Esophagus squamous epithelium (tissue), 5 donors: ENCODE measurements around the gene MRPS24. TPM values are rescaled to one million over a fixed set of nuclear protein-coding genes. Genes with fewer than 3 reads are reported as not detected.
"Not testable (repeated sequence)": the region's sequence is repeated elsewhere in the genome, so short reads cannot be mapped to it uniquely, and the experiment has no call there.

Source experiments
- DNase-seq: peaks from one replicate; lab custom pipeline; 2025; lab: John Stamatoyannopoulos, UW
- H3K27ac ChIP-seq, 4 donors: fragments of 200-600 bp; sonication (generic); one replicate each; pipeline ENCODE4 v1.5.1; 2016 to 2019; ENCODE audit warnings: mild to moderate bottlenecking in 1 of 4
- H3K27me3 ChIP-seq, 4 donors: fragments of 200-600 bp; sonication (generic); 1 replicate in 3 of 4; 2 replicates in 1 of 4; pipeline versions ENCODE4 v1.5.1 to v1.6.0; 2017 to 2021; ENCODE audit warnings: antibody characterized with exemption in 1 of 4
- H3K36me3 ChIP-seq, 3 donors: fragments of 200-600 bp; sonication (generic); one replicate each; pipeline ENCODE4 v1.5.1; 2016 to 2019
- H3K4me1 ChIP-seq, 3 donors: fragments of 200-600 bp; sonication (generic); one replicate each; pipeline ENCODE4 v1.5.1; 2017 to 2019
- H3K4me3 ChIP-seq, 4 donors: fragments of 200-600 bp; sonication (generic); 1 replicate in 3 of 4; 2 replicates in 1 of 4; pipeline ENCODE4 v1.5.1; 2016 to 2019; ENCODE audit warnings: mild to moderate bottlenecking in 2 of 4, moderate library complexity in 1 of 4
- H3K9me3 ChIP-seq, 3 donors: fragments of 200-600 bp; sonication (generic); one replicate each; pipeline ENCODE4 v1.5.1; 2016 to 2019
- POLR2A ChIP-seq, 4 donors: fragments of 450-650 bp; IDR thresholded peaks; one replicate each; pipeline ENCODE4 v1.6.1; 2017; ENCODE audit warnings: antibody characterized with exemption in 4 of 4, mild to moderate bottlenecking in 4 of 4, moderate library complexity in 3 of 4
- WGBS, 2 donors: methylation state at CpG; one replicate each; pipeline ENCODE4 v1.1.5; 2018; 5-methylcytosine and 5-hydroxymethylcytosine counted together
- intact Hi-C: fragments of 100-400 bp; cut with DNase I; formaldehyde crosslinking; loops from one replicate; pipeline ENCODE4 v1.15.0; 2022
- total RNA-seq, 4 donors: library from RNA; depleted of rRNA; stranded (reverse); fragments of >200 nt; gene quantifications; one replicate each; pipeline ENCODE4 v1.1.0, GENCODE V29; 2016
- TF ChIP-seq, protein P1 (sequence below), 6 experiments: fragments of 450-650 bp in 4 of 6; fragments of 200-600 bp in 2 of 6; sonication (generic) in 2 of 6; IDR thresholded peaks; one replicate each; pipeline ENCODE4 v1.5.1; 2016 to 2019; ENCODE audit warnings: antibody characterized with exemption in 6 of 6, mild to moderate bottlenecking in 4 of 6, moderate library complexity in 4 of 6
- donor health status: DM: yes; HTN: yes; CAD: no.

MRPS24 gene
- total RNA-seq, 4 donors from 2014 or later, result 86.0 to 144 (median 117) TPM

DNA sequence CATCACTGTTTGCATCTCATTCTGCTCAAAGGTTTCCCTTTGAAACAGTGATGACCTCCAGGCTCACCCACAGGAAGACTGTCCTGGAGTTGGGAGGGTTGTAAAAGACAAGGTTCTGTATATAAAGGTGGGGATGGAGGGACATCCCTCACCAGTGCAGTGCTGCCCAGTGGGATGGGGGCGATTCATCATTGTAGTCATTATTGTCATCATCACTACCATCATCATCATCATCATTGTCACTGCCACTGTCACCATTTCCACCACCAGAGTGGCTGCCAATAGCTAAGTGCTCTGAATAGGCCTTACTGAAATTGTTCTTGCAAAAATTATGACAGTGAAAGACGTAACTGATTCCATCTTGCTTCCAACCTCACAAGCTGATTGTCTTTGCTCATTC, 24.7 kb downstream of the MRPS24 start:
- Histone ChIP-seq H3K4me3 (no peak overlapping the region), H3K36me3 (no peaks in the 10 kb centered on the region), H3K4me1 (no peaks in the 10 kb centered on the region), H3K27ac (no peak overlapping the region), H3K27me3 (no peaks in the 10 kb centered on the region), H3K9me3 (no peaks in the 10 kb centered on the region)
- WGBS, 2 donors, result 67 to 73% methylated on average over 2 of the region's 2 CpGs
- no peak for DNase-seq
- TF ChIP-seq, protein P1, sequence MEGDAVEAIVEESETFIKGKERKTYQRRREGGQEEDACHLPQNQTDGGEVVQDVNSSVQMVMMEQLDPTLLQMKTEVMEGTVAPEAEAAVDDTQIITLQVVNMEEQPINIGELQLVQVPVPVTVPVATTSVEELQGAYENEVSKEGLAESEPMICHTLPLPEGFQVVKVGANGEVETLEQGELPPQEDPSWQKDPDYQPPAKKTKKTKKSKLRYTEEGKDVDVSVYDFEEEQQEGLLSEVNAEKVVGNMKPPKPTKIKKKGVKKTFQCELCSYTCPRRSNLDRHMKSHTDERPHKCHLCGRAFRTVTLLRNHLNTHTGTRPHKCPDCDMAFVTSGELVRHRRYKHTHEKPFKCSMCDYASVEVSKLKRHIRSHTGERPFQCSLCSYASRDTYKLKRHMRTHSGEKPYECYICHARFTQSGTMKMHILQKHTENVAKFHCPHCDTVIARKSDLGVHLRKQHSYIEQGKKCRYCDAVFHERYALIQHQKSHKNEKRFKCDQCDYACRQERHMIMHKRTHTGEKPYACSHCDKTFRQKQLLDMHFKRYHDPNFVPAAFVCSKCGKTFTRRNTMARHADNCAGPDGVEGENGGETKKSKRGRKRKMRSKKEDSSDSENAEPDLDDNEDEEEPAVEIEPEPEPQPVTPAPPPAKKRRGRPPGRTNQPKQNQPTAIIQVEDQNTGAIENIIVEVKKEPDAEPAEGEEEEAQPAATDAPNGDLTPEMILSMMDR (IDR thresholded peaks at IDR 0.05), result no peak
- intact Hi-C loops, result no loop called here

DNA sequence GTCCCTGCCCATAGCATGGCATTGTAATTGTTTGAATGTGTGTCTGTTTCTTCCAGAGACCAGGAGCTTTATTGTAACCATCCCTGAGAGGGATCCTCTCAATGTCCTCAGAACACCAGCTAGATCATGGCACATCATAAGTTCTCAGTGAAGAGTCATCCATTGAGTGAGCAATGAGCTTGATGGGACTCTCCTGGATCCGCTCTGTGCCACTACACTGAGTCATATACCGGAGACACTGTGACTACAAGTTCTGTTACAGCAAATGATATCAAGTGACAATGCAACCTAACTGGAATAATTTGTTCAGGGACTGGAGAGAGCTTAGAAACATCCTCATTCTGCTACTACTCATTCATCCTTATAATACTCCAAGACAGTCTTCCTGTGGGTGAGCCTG, 25.1 kb downstream of the MRPS24 start:
- WGBS, 2 donors, result 45 to 70% methylated on average over 2 of the region's 2 CpGs
- no peak for DNase-seq
- H3K9me3 ChIP-seq, result no peaks in the 10 kb centered on the region
- TF ChIP-seq POLR2A (IDR thresholded peaks at IDR 0.05), result no peak
- TF ChIP-seq, protein P1 (IDR thresholded peaks at IDR 0.05), result no peak
- intact Hi-C loops, result no loop called here
- no peaks in the 10 kb centered on the region for H3K36me3 ChIP-seq
- no peak overlapping the region for H3K27ac ChIP-seq
- H3K27me3 ChIP-seq, result no peaks in the 10 kb centered on the region
- no peak overlapping the region for H3K4me3 ChIP-seq
- H3K4me1 ChIP-seq, result peaks cover 0 to 1% (median under 1%) of the 10 kb centered on the region in 3 donors

DNA sequence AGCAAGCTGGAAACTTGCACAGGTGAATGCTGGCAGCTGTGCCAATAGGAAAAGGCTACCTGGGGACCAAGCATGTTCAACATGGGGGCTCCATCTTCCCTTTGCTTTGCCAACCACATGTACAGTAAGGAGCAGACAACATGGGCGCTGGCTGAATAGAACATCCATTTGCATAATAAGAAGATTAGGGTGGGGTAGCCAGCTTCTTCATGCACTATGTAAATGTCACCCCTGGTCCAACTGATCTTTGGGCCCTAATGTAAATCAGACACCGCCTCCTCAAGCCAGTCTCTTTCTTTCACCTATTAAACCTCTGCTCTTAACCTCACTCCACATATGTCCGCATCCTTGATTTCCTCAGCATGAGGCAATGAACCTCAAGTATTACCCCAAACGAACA, 26.0 kb downstream of the MRPS24 start:
- 93 to 97% methylated on average over 4 of the region's 4 CpGs for WGBS, 2 donors

GRCh38 chr7:43838201-43838658, 31.1 kb downstream of the MRPS24 start:
- Histone ChIP-seq H3K4me1 (peaks cover 0 to 9% (median 4%) of the 10 kb centered on the region in 3 donors), H3K36me3 (no peaks in the 10 kb centered on the region), H3K27me3 (no peaks in the 10 kb centered on the region), H3K4me3 (peak overlapping the region in 1 of 4 donors; percentile 37), H3K9me3 (no peaks in the 10 kb centered on the region), H3K27ac (peak overlapping the region in 2 of 4 donors; percentile 34 to 58)
- no peak for DNase-seq
- 70 to 78% methylated on average over 8 to 9 of the region's 9 CpGs for whole genome bisulfite sequencing, 2 donors
- TF ChIP-seq POLR2A (IDR thresholded peaks at IDR 0.05), result no peak
- TF ChIP-seq, protein P1 (IDR thresholded peaks at IDR 0.05), result no peak
- intact Hi-C loops, result loop anchor here (10.0 kb wide), 2 partner anchors 113 to 253 kb away; partner anchors contain the start of genes COA1 and STK17A

More for the DNA sequence above, 26.0 kb downstream of the MRPS24 start:
- no peaks in the 10 kb centered on the region for H3K9me3 ChIP-seq
- TF ChIP-seq, protein P1 (IDR thresholded peaks at IDR 0.05), result no peak
- no peak for TF ChIP-seq POLR2A (IDR thresholded peaks at IDR 0.05)
- intact Hi-C loops, result no loop called here
- no peaks in the 10 kb centered on the region for H3K27me3 ChIP-seq
- H3K27ac ChIP-seq, result no peak overlapping the region
- no peak overlapping the region for H3K4me3 ChIP-seq
- H3K36me3 ChIP-seq, result no peaks in the 10 kb centered on the region
- H3K4me1 ChIP-seq, result peaks cover 0 to 9% (median 4%) of the 10 kb centered on the region in 3 donors
- DNase-seq, result no peak

DNA sequence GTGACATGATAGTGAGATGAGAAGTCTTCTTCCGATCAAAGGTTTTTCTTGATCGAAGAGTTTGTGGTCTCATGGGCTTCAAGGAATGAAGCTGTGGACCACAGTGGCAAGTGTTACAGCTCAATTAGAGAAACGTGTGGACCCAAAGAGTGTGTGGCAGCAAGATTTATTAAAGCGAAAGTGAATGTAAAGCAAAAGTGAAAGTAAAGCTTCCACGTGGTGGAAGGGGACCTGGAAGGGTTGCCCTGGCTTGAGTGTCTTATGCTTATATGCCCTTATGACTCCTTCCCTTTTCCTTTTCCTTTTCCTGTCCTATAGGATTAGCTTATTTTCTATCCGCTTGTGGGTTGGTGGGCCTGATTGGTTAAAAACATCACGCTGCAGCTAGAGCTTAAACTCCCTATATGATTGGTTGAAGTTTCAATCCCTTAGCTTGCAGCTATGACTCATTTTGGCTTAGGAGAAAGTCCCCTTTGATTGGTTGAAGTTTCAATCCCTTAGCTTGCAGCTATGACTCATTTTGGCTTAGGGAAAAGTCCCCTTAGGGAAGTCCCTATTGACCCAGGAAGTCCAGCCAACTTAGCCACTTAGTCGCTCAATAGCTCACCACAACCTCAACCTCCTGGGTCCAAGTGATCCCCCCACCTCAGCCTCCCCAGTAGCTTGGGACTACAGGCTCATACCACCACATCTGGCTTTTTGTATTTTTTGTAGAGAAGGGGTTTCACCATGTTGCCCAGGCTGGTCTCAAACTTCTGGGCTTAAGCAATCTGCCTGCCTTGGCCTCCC, 34.7 kb downstream of the MRPS24 start:
- intact Hi-C loops, result loop anchor here (10.0 kb wide), 2 partner anchors 110 to 250 kb away; partner anchors contain the start of genes COA1 and STK17A
- no peak for DNase-seq
- H3K27ac ChIP-seq, result peak overlapping the region in 1 of 4 donors; percentile 10
- no peak for TF ChIP-seq POLR2A (IDR thresholded peaks at IDR 0.05)
- TF ChIP-seq, protein P1 (IDR thresholded peaks at IDR 0.05), result no peak
- H3K36me3 ChIP-seq, result no peaks in the 10 kb centered on the region
- 56 to 58% methylated on average over 8 of the region's 8 CpGs for WGBS, 2 donors
- peaks cover 0 to 9% (median 4%) of the 10 kb centered on the region in 3 donors for H3K4me1 ChIP-seq
- H3K9me3 ChIP-seq, result peaks cover 0 to 9% (median 0%) of the 10 kb centered on the region in 3 donors
- H3K27me3 ChIP-seq, result peaks cover 0 to under 1% (median 0%) of the 10 kb centered on the region in 4 donors
- H3K4me3 ChIP-seq, result peak overlapping the region in 2 of 4 donors; percentile 12 to 57

DNA sequence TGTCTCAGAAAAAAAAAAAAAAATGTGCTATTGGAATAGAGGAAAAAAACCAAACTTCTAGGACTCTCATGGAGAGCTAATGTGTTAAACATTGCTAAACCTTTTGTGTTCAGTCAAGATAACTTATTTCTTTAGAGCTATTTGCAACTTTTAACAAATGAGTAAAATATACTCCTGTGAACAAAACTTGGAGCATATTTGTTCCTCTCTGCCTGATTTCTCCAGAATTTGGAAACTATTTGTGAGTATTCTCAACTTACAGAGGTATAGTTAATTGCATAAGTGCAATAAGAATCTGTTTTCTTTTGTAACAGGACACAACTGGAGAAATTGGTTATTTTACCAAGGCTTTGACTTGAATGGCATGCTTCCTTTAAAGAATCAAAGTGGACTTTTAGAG, 38.4 kb downstream of the MRPS24 start:
- intact Hi-C loops, result loop anchor here (10.0 kb wide), 2 partner anchors 106 to 246 kb away; partner anchors contain the start of genes COA1 and STK17A
- H3K4me3 ChIP-seq, result not testable (repeated sequence)

More for the DNA sequence above, 38.4 kb downstream of the MRPS24 start:
- not testable (repeated sequence) for H3K9me3 ChIP-seq, H3K27ac ChIP-seq, H3K36me3 ChIP-seq, DNase-seq, H3K4me1 ChIP-seq
- peaks cover 0 to 20% (median 0%) of the 10 kb centered on the region in 4 donors for H3K27me3 ChIP-seq
